Choroid plexus epithelial cell (primary cell): ENCODE results near the gene RUNX2.

Experiments
- DNase-seq: peaks from one replicate; pipeline ENCODE4 v3.0.0-alpha.2; 2010; ENCODE audit warnings: low read depth
- H3K4me3 ChIP-seq: 2 replicates; pipeline ENCODE4 v1.5.1; 2011; ENCODE audit warnings: low read depth, mild to moderate bottlenecking, control low read depth, low read length, moderate library complexity
- CTCF ChIP-seq: conservative IDR thresholded peaks from 2 replicates; pipeline ENCODE4 v1.5.1; 2011; ENCODE audit warnings: low read depth, mild to moderate bottlenecking, control low read depth, inconsistent platforms, low read length, moderate library complexity

Gene RUNX2

DNA sequence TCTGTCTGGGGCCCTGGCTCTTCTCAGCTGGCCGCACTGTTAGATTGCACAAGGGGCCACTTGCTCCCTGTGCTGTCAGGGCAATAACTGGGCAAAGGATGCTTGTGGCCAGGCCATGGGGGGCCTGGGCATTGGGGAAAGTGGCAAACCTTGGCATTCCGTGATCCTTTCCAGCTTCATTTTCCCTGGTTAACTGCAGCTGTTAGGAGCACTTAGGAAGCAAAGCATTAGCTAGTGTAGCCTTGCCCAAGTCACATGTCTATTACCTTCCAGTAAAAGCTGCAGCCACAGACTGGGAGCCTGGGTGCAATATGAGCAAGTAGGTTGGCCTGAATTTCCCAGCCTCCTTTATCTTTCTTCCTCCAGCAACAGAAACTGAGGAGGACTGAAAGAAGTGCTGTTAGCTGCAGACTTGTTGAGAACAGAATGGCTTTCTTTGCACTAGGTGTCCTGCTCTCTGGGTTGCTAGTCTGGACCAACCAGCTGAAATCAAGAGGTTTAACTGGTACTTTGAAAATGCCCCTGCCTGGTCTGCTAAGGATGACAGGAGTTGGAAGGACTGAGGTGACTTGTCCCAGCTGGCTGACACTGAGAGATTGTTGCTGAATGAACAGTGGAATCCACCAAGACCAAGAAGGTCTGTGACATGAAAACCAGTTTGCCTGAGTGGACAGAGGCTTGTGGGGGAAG is 361.9 kb downstream of the RUNX2 start:
- H3K4me3 ChIP-seq: no peak overlapping the region
- peak; percentile 18 for DNase-seq
- no peak for TF ChIP-seq CTCF

GRCh38 chr6:45690846-45691245 is 362.7 kb downstream of the RUNX2 start:
- no peak for TF ChIP-seq CTCF
- H3K4me3 ChIP-seq: no peak overlapping the region
- no peak for DNase-seq

- no peak for TF ChIP-seq CTCF
- no peak for DNase-seq
Measured at GRCh38 chr6:45691426-45691825, 363.3 kb downstream of the RUNX2 start.

GRCh38 chr6:45692021-45692420 is 363.9 kb downstream of the RUNX2 start:
- no peak overlapping the region for H3K4me3 ChIP-seq
- DNase-seq: no peak
- TF ChIP-seq CTCF: no peak

More at GRCh38 chr6:45691426-45691825, 363.3 kb downstream of the RUNX2 start:
- no peak overlapping the region for H3K4me3 ChIP-seq

DNA sequence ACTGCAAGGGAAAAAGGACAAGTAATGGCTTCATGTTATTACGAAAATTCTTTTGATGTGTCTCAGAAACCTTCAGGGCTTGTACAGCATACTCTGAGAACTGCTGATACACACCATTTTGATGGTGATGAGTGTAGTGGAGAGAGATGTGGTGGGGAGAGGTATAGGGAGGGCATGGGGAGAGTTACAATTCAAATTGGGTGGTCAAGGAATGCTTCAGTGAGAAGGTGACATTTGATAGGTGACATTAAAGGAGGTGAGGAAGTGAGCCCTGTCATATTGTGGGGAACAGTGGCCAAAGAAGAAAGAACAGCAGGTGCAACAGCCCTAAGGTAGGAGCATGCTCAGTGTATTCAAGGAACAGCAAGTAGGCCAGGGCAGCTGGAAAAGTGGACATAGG is 368.6 kb downstream of the RUNX2 start:
- no peak overlapping the region for H3K4me3 ChIP-seq
- no peak for TF ChIP-seq CTCF
- DNase-seq: no peak

DNA sequence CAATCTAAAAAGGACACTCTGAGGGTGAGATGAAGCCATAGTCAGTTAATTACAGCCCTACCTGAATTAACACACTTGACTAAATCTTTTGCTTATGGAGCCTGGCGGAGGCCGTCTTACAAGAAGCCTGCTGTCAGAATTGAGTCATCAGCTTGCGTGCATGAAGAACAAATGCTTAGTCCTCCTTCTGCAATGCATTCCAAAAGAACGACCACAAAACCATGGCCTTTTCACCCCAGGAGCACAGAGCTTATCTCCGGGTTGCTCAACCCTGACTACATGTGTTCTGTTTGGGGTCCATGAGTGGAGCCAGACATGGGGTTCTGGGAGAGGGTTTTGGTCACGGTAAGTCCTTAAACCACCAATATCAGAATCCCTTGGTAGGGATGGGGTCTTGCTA is 369.5 kb downstream of the RUNX2 start:
- no peak for TF ChIP-seq CTCF
- peak; percentile 96 for DNase-seq

GRCh38 chr6:45698046-45698445 is 369.9 kb downstream of the RUNX2 start:
- TF ChIP-seq CTCF: no peak
- no peak for DNase-seq
- no peak overlapping the region for H3K4me3 ChIP-seq

More for the DNA sequence above, 369.5 kb downstream of the RUNX2 start:
- H3K4me3 ChIP-seq: no peak overlapping the region
